ENCODE results near the gene TTC12.

Gene TTC12

DNA sequence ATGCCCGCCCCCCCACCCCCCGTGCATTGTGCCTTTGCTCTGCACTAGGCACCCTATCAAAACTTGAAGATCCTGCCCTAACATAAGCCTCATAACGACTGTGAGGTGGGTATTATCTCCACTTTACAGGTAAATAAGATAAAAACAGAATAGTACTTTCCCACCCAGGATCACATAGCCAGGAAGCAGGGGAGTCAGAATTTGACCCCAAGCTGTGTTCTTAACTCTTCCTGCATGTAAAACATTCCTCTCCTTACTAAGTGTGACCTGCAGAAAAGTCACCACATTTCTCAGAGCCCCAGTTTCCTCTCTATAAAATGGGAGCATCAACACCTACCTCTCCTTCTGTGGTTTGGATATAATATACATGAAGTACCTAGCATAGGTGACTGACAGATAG is 55.0 kb downstream of the TTC12 start:
- FAIRE-seq (no peak), DNase-seq (ENCODE audit: extremely low spot score, insufficient read length, low read depth) (no peak)

GRCh38 chr11:113370634-113371033 is 56.3 kb downstream of the TTC12 start:
- FAIRE-seq: no peak
- no peak for DNase-seq (ENCODE audit: extremely low spot score, insufficient read length, low read depth)

- no peak for FAIRE-seq
Observed at GRCh38 chr11:113372309-113372708, 57.9 kb downstream of the TTC12 start.

DNA sequence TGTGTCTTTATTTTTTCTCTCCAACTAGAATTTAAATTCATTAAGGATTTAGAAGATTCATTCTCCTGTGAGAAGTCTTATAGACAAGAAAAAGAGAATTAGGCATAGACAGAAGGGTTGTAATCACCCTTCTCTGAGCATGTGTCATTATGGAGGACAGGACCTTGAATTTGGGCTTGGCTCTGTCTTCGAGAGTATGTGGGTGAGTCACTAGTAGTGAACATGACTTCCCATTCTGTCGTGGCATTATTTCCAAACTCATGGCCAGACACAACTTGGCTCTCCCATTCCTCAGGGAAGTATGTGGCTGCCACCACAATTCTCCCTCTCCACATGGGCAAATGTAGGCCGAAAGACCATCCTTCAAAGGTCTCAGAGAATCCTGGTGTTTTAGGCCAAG is 58.9 kb downstream of the TTC12 start:
- no peak for FAIRE-seq
- DNase-seq (ENCODE audit: extremely low spot score, insufficient read length, low read depth): no peak

More at GRCh38 chr11:113372309-113372708, 57.9 kb downstream of the TTC12 start:
- no peak for DNase-seq (ENCODE audit: extremely low spot score, insufficient read length, low read depth)

DNA sequence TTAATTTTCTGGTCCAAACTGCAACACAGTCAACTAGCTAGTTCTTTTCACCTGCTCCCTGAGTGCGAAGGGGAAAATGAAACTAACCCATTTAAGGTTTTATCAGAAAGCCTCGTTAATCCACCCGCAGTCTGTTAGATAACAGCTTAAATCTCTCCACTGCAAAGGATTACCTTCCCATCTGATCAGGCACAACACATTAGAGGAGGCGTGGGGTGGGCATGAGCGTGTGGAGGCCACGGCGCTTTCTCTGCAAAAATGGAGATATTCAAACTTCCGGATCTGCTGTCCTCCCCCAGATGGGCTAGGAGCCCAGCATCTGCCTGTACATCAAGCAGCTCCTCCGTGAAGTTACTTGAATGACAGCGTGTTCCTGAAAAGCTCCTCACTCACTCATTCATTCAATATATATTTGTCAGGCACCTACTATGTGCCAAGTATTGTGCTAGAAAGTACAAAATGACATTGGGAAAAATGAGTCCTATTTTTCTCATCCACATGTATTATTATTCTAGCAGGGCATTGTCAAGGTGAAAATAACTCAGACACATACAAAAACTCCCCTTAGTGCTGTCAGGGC is 59.7 kb downstream of the TTC12 start:
- DNase-seq (ENCODE audit: extremely low spot score, insufficient read length, low read depth) (no peak), FAIRE-seq (no peak)

DNA sequence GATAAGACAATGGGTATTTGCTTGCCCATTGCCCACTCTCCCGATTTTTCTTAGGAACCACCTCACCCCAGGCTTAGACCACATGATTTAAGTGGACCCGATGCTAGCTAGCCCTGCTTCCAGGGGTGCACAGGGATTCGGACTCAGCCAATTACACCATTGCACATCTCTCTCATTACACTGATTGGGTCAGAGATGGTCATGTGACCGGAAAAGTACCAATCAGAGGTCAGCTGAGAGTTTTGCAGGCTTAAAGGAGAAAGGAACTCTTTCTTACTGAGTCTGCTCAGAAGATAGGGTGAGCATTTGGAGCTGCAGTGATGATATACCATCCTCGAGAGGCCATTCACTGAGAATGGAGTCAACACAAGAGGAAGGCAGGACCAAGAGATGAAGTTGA is 61.0 kb downstream of the TTC12 start:
- DNase-seq (ENCODE audit: extremely low spot score, insufficient read length, low read depth) (no peak), FAIRE-seq (no peak)

- DNase-seq (ENCODE audit: extremely low spot score, insufficient read length, low read depth): no peak
- FAIRE-seq: no peak
Observed at GRCh38 chr11:113376156-113376555, 61.8 kb downstream of the TTC12 start.

DNA sequence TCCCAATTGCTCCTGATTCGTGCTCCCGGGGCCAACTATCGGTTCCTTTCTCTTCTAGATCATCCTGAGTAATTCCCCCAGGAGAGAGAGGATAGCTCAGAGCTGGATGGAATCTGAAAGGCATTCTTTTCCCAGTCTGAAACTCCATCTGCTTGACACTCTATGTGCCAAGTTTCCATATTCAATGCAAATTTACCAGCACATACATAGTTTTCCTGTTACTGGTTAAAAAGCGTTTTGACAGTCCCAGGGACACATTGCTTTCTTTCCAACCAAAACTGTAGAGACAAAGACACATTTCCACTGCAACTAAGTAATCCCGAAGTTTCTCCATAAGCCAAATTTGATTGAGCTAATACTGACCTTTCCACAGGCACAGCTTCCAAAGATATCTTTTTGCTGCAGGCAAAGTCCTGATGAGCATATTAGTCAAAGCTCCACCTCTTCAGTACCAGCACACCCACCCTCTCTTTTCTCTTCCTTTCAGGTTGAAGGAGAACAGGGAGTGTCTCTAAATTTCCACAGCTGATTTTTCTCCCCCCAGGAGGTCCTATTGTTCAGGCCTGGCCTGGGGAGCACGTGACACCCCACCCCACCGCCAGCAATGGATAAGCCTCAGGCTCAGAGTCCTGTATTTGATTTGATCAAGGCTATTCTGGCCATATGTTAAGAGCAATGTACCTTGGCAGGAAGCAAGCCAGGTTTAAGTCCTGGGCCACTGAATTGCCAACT is 63.5 kb downstream of the TTC12 start:
- FAIRE-seq: no peak

GRCh38 chr11:113378692-113379091 is 64.3 kb downstream of the TTC12 start:
- FAIRE-seq: no peak
- DNase-seq (ENCODE audit: extremely low spot score, insufficient read length, low read depth): no peak

More for the DNA sequence above, 63.5 kb downstream of the TTC12 start:
- DNase-seq (ENCODE audit: extremely low spot score, insufficient read length, low read depth): no peak

- DNase-seq (ENCODE audit: extremely low spot score, insufficient read length, low read depth) (no peak), FAIRE-seq (no peak)
Observed at GRCh38 chr11:113382121-113382520, 67.7 kb downstream of the TTC12 start.

- DNase-seq (ENCODE audit: extremely low spot score, insufficient read length, low read depth) (no peak), FAIRE-seq (no peak)
Observed at GRCh38 chr11:113384551-113384950, 70.2 kb downstream of the TTC12 start.

DNA sequence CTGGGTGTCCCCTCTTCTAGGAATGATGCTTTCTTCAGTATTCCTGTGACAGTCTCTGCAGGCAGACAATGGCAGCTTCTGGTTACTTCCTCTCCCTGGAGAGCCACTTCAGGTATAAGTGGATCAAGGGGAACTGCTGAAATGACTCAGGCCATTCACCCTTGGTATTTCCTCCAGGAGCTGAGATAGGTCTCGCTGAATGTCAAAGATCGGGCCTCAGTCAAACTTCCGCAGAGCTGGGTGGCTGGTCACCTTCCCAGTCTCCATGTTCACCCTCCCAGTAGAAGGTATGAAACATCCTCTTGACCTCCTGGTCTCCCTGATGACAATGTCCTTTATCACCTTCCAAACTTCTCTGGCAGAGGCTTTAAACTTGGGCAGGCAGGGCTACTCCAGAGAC is 71.4 kb downstream of the TTC12 start:
- no peak for DNase-seq (ENCODE audit: extremely low spot score, insufficient read length, low read depth)
- no peak for FAIRE-seq

- no peak for FAIRE-seq
- no peak for DNase-seq (ENCODE audit: extremely low spot score, insufficient read length, low read depth)
Observed at GRCh38 chr11:113386866-113387265, 72.5 kb downstream of the TTC12 start.

DNA sequence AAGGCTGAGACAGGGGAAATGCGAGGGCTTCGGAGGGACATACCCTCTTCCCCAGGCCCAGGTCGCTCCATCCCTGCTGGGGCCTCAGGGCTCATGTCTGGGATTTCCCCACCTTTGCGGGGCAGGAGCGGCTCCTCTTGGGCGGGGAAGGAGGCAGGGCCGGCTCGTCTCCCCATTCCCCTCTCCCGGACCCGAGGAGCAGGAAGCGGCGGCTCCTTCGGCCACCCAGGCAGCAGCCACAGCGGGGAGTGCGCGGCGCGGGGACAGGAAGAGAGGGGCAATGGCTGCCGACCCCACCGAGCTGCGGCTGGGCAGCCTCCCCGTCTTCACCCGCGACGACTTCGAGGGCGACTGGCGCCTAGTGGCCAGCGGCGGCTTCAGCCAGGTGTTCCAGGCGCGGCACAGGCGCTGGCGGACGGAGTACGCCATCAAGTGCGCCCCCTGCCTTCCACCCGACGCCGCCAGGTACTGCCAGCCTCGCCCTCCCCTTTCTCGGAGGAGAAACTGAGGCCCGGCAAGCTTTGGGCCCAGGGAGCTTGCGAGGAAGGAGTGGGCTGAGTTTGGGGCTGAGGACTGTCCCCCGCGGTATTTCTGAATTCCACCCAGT is 73.3 kb downstream of the TTC12 start, which contains the start of gene ANKK1:
Gene ANKK1 (plus strand): TSS at position 175 of the 607 bp plus-strand sequence. CDS start 106 bp downstream, at position 281.
- DNase-seq (ENCODE audit: extremely low spot score, insufficient read length, low read depth): no peak
- no peak for FAIRE-seq

GRCh38 chr11:113389272-113389671 is 74.9 kb downstream of the TTC12 start:
- FAIRE-seq: no peak

GRCh38 chr11:113392236-113392921 is 78.0 kb downstream of the TTC12 start:
- no peak for FAIRE-seq

More at GRCh38 chr11:113389272-113389671, 74.9 kb downstream of the TTC12 start:
- no peak for DNase-seq (ENCODE audit: extremely low spot score, insufficient read length, low read depth)

DNA sequence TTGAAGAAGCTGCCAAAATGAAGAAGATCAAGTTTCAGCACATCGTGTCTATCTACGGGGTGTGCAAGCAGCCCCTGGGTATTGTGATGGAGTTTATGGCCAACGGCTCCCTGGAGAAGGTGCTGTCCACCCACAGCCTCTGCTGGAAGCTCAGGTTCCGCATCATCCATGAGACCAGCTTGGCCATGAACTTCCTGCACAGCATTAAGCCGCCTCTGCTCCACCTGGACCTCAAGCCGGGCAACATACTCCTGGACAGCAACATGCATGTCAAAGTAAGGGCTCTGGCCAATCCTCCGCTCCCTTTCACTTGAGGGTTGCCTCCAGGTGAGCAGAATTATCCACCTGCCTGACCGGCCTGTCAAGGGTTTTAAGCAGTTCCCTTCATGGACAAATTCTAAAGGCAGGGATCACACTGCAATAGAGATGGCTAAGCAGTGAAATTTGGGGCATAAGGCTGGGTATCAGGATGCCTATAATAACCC is 79.2 kb downstream of the TTC12 start:
- DNase-seq (ENCODE audit: extremely low spot score, insufficient read length, low read depth) (no peak), FAIRE-seq (no peak)

More at GRCh38 chr11:113392236-113392921, 78.0 kb downstream of the TTC12 start:
- no peak for DNase-seq (ENCODE audit: extremely low spot score, insufficient read length, low read depth)

DNA sequence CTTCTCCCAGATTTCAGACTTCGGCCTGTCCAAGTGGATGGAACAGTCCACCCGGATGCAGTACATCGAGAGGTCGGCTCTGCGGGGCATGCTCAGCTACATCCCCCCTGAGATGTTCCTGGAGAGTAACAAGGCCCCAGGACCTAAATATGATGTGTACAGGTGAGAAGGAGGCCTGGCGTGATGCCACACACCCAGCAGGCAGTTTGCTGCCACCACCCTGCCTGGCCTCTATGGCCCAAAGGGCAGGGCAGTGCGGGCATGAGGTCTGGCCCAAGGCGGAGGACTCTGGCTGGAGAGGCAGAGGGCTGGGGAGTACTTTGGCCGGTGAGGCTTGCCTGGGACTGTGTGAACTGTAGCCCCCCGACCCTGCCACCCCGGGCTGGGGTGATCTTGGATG is 80.5 kb downstream of the TTC12 start:
- DNase-seq (ENCODE audit: extremely low spot score, insufficient read length, low read depth): no peak
- FAIRE-seq: no peak

GRCh38 chr11:113395782-113396336 is 81.5 kb downstream of the TTC12 start:
- FAIRE-seq: no peak
- DNase-seq (ENCODE audit: extremely low spot score, insufficient read length, low read depth): no peak

DNA sequence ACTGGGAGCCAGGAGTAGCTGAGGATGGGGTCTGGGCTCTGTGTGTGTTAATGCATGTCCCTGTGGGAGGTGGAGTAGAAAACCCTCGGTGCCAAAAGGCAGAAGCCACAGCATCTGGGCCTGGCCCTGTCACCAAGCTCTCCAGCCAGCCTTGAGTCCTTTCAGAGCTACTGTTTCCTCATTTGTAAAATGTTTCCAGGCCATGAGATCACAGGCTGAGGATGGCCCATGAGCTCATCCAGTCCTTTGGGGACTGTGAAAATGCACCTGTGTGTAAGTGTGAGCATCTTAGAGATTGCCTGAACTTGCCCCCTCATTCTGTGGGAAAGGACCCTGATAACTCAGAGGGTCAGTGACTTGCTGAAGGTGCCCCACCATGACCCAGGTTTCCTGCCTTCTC is 82.3 kb downstream of the TTC12 start:
- no peak for DNase-seq (ENCODE audit: extremely low spot score, insufficient read length, low read depth)
- FAIRE-seq: no peak
